HG03103 (cell line): ENCODE measurements around the gene BAG1.

Experiments used
- ATAC-seq: cut with Tn5 transposase; IDR thresholded peaks from one replicate; pipeline ENCODE4 v1.9.1; 2021; ENCODE audit warnings: low read depth; ENCODE audit not compliant: unreplicated experiment

BAG1 gene

GRCh38 chr9:33277484-33277883 lies 13.0 kb upstream of the BAG1 start:
- no peak for ATAC-seq

GRCh38 chr9:33273972-33274328 lies 9.4 kb upstream of the BAG1 start:
- no peak for ATAC-seq

- ATAC-seq, result no peak
Measured at GRCh38 chr9:33273266-33273971, 8.9 kb upstream of the BAG1 start.

GRCh38 chr9:33272061-33272460 lies 7.6 kb upstream of the BAG1 start:
- ATAC-seq, result no peak

GRCh38 chr9:33270146-33270545 lies 5.6 kb upstream of the BAG1 start:
- ATAC-seq, result no peak

GRCh38 chr9:33267151-33267767 lies 2.8 kb upstream of the BAG1 start:
- no peak for ATAC-seq

GRCh38 chr9:33265211-33265865 lies 830 bp upstream of the BAG1 start:
- ATAC-seq, result no peak

GRCh38 chr9:33264003-33264472 lies 470 bp downstream of the BAG1 start:
- peak; percentile 23 for ATAC-seq

GRCh38 chr9:33263131-33264002 lies 1.1 kb downstream of the BAG1 start:
- ATAC-seq, result no peak

- no peak for ATAC-seq
Measured at GRCh38 chr9:33260372-33260771, 4.1 kb downstream of the BAG1 start.

GRCh38 chr9:33257276-33257675 lies 7.2 kb downstream of the BAG1 start:
- no peak for ATAC-seq

- ATAC-seq, result no peak
Measured at GRCh38 chr9:33256236-33256635, 8.3 kb downstream of the BAG1 start.

- ATAC-seq, result no peak
Measured at GRCh38 chr9:33255471-33255870, 9.0 kb downstream of the BAG1 start.

- ATAC-seq, result no peak
Measured at GRCh38 chr9:33255014-33255413, 9.5 kb downstream of the BAG1 start.

- ATAC-seq, result no peak
Measured at GRCh38 chr9:33254211-33254610, 10.3 kb downstream of the BAG1 start.

GRCh38 chr9:33250458-33250995 lies 14.0 kb downstream of the BAG1 start:
- no peak for ATAC-seq

GRCh38 chr9:33249983-33250382 lies 14.5 kb downstream of the BAG1 start:
- ATAC-seq, result no peak

- ATAC-seq, result peak; percentile 48
Measured at GRCh38 chr9:33249087-33249658, 15.3 kb downstream of the BAG1 start.

GRCh38 chr9:33248606-33249005 lies 15.9 kb downstream of the BAG1 start:
- ATAC-seq, result no peak

GRCh38 chr9:33246269-33246860 lies 18.1 kb downstream of the BAG1 start:
- ATAC-seq, result no peak
